GM15510 (cell line): ENCODE data around the gene CEND1.

Experiments used
- POLR2A ChIP-seq: IDR thresholded peaks from 3 replicates; pipeline ENCODE4 v1.6.1; 2011; ENCODE audit warnings: borderline replicate concordance; ENCODE audit not compliant: insufficient read length; ENCODE audit errors: extremely low read depth

CEND1 gene

GRCh38 chr11:796565-797295, 6.8 kb upstream of the CEND1 start:
- TF ChIP-seq POLR2A = no peak

GRCh38 chr11:795634-796564, 6.0 kb upstream of the CEND1 start:
- TF ChIP-seq POLR2A = peak; percentile 36

- TF ChIP-seq POLR2A = no peak
These were observed 5.1 kb upstream of the CEND1 start for GRCh38 chr11:794766-795633.

- no peak for TF ChIP-seq POLR2A
These were observed 4.3 kb upstream of the CEND1 start for GRCh38 chr11:794013-794765.

- TF ChIP-seq POLR2A = no peak
These were observed 3.7 kb upstream of the CEND1 start for GRCh38 chr11:793556-793955.

- TF ChIP-seq POLR2A = no peak
These were observed 3.0 kb upstream of the CEND1 start for GRCh38 chr11:792873-793272.

- no peak for TF ChIP-seq POLR2A
These were observed 2.6 kb upstream of the CEND1 start for GRCh38 chr11:792535-792821.

- TF ChIP-seq POLR2A = no peak
These were observed 2.0 kb upstream of the CEND1 start for GRCh38 chr11:791658-792534.

GRCh38 chr11:790721-791564, 1.1 kb upstream of the CEND1 start:
- TF ChIP-seq POLR2A = no peak

- no peak for TF ChIP-seq POLR2A
These were observed 643 bp downstream of the CEND1 start for GRCh38 chr11:788953-789940.

- no peak for TF ChIP-seq POLR2A
These were observed 1.8 kb downstream of the CEND1 start for GRCh38 chr11:788009-788640.
